Suprapubic skin (tissue), 4 donors: ENCODE data around the gene UGT1A10.

Experiments
- CTCF ChIP-seq, 2 donors: fragments of 200-600 bp in 1 of 2; fragments of 450-650 bp in 1 of 2; sonication (generic) in 1 of 2; IDR thresholded peaks; one replicate each; pipeline ENCODE4 v1.5.1; 2016 to 2019; ENCODE audit warnings: antibody characterized with exemption in 2 of 2, mild to moderate bottlenecking in 1 of 2, moderate library complexity in 1 of 2
- EP300 ChIP-seq: sonication (generic); formaldehyde crosslinking; IDR thresholded peaks from one replicate; pipeline ENCODE4 v1.6.1; 2017; ENCODE audit warnings: antibody characterized with exemption
- POLR2A ChIP-seq, 2 donors: fragments of 450-650 bp; IDR thresholded peaks; one replicate each; pipeline ENCODE4 v1.6.1; 2017; ENCODE audit warnings: antibody characterized with exemption in 2 of 2, mild to moderate bottlenecking in 2 of 2, moderate library complexity in 2 of 2
- POLR2AphosphoS5 ChIP-seq, 3 donors: sonication (generic); formaldehyde crosslinking; IDR thresholded peaks; one replicate each; pipeline ENCODE4 v1.6.1; 2017; ENCODE audit warnings: antibody characterized with exemption in 3 of 3

- TF ChIP-seq CTCF (IDR thresholded peaks at IDR 0.05): no peak
- TF ChIP-seq POLR2A (IDR thresholded peaks at IDR 0.05): no peak
- no peak for TF ChIP-seq POLR2AphosphoS5 (IDR thresholded peaks at IDR 0.05)
- TF ChIP-seq EP300: no peak
Observed at GRCh38 chr2:233654501-233654900, 18.3 kb downstream of the UGT1A10 start.
